ENCODE measurements around the gene MED12. TPM values are rescaled to one million over a fixed set of nuclear protein-coding genes. Genes with fewer than 3 reads are reported as not detected.

Gene MED12
- total RNA-seq, result 10 to 100 TPM; 26.4 to 83.0 TPM

DNA sequence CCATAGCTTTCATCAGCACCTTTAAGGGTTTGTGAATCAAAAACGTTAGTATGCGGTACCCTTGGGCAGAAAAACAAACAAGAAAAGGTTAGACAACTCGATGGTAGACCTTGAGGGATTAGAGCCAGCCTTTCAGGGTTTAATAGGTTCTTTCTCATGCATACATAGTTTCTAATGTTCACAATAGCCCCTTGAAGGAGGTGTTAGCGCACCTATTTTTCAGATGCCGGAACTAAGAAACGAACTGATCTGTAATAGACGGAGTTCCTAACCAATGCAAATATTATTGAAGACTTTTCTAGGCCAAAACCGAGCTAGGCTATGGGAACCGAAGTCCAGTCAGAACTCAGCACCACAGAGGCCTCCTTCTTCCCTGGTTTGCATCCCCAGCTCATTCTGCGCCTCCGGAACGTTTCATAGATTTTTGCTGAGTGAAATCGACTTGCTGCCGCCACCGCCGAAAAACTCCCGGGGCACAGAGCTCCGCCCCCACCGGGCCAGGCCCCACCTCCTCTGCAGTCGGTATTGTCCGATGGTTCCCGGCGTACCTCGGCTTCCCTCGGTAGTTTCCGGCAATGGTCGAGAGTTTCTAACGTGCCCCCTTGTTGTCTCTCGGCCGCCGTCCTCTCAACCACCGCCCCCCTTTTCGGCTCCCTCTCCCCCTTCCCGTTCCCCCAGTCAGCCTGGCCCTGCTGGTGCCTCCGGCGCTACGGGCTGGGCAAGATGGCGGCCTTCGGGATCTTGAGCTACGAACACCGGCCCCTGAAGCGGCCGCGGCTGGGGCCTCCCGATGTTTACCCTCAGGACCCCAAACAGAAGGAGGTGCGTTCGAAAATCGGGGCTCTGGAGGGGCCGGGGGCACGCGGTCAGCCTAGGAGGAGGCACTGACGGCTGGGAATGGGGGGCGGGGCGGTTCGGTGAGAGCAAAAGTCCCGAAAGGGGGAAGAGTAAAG is at the start of gene MED12:
Gene MED12 (plus strand): TSS at position 565 of the 953 bp plus-strand sequence. CDS start 159 bp downstream, at position 724.
- WGBS, 2 donors, result 1% methylated on average over 26 to 28 of the region's 56 CpGs
- peaks cover 14% of the 10 kb centered on the region for H3K4me1 ChIP-seq
- intact Hi-C loops (cut with DNase I), result no loop called here
- ATAC-seq (peak; percentile 97), DNase-seq (peak; percentile 77 to 84 (median 80))
- peaks cover 0 to 5% of the 10 kb centered on the region in 2 donors for H3K36me3 ChIP-seq (replicated peaks in 1 of 2; ENCODE audit: insufficient read depth in 1 of 2, low read depth in 2 of 2)
- H3K4me3 ChIP-seq, result peak within 1 kb of the TSS; percentile 27 to 50
- no peaks in the 10 kb centered on the region for H3K27me3 ChIP-seq
- no peaks in the 10 kb centered on the region for H3K9me3 ChIP-seq
- peak within 1 kb of the TSS; percentile 4 to 83 (median 75) for H3K27ac ChIP-seq
- TF ChIP-seq, protein P1, sequence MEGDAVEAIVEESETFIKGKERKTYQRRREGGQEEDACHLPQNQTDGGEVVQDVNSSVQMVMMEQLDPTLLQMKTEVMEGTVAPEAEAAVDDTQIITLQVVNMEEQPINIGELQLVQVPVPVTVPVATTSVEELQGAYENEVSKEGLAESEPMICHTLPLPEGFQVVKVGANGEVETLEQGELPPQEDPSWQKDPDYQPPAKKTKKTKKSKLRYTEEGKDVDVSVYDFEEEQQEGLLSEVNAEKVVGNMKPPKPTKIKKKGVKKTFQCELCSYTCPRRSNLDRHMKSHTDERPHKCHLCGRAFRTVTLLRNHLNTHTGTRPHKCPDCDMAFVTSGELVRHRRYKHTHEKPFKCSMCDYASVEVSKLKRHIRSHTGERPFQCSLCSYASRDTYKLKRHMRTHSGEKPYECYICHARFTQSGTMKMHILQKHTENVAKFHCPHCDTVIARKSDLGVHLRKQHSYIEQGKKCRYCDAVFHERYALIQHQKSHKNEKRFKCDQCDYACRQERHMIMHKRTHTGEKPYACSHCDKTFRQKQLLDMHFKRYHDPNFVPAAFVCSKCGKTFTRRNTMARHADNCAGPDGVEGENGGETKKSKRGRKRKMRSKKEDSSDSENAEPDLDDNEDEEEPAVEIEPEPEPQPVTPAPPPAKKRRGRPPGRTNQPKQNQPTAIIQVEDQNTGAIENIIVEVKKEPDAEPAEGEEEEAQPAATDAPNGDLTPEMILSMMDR (IDR thresholded peaks at IDR 0.05), result no peak
- TF ChIP-seq POLR2A (IDR thresholded peaks at IDR 0.05), result peak in 2 of 3 donors; percentile 47 to 56

- ATAC-seq (no peak), DNase-seq (no peak)
- Histone ChIP-seq H3K27me3 (no peaks in the 10 kb centered on the region), H3K4me1 (peaks cover 8% of the 10 kb centered on the region), H3K9me3 (no peaks in the 10 kb centered on the region), H3K36me3 (replicated peaks in 1 of 2; ENCODE audit: insufficient read depth in 1 of 2, low read depth in 2 of 2) (no peaks in the 10 kb centered on the region), H3K4me3 (no peak overlapping the region), H3K27ac (no peak overlapping the region)
- WGBS, 2 donors, result 44 to 60% methylated on average over 5 of the region's 5 CpGs
- intact Hi-C loops (cut with DNase I), result no loop called here
- TF ChIP-seq, protein P1 (IDR thresholded peaks at IDR 0.05), result no peak
- TF ChIP-seq POLR2A (IDR thresholded peaks at IDR 0.05), result no peak
These were observed 47.9 kb upstream of the MED12 start for GRCh38 chrX:71070531-71070930.

DNA sequence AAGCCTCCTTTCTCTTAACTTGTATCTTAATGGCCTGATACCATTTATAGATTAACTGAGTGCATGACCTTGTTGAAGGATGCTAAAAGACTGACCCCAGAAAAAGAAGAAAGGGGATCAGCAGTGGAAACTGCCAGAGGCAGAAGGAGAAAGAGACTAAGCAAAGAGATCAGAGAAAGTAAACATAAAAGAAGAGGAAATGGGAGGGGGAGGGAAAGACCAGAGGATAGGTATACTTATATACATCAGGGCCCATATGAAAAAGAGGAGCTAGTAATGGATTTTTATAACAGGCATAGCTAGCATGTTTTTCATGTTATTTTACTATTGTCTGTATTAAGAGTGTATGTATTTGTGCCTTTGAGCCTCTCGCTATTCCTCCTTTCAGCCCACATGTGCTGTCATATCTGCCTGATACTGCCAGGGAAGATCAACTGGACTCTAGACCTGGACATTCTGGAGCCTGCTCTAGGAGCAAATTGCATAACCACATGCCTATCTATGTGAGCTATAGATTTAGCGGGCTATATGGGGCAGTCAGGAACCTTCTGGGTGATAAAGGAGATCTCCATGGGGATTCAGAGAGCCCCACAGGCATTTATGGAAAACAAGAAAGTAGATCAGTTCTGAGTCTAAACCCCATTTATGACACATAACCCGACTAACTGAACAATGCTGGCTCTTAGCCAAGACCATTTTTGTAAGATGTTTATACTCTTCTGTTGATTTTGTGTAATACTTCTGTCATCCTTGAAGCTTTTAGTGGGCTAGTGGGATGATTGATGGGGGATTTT is 36.9 kb upstream of the MED12 start:
- no peaks in the 10 kb centered on the region for H3K4me1 ChIP-seq
- no peak overlapping the region for H3K27ac ChIP-seq
- 36 to 38% methylated on average over 3 of the region's 3 CpGs for WGBS, 2 donors
- H3K27me3 ChIP-seq, result no peaks in the 10 kb centered on the region
- H3K4me3 ChIP-seq, result no peak overlapping the region
- TF ChIP-seq, protein P1 (IDR thresholded peaks at IDR 0.05), result no peak
- TF ChIP-seq POLR2A (IDR thresholded peaks at IDR 0.05), result no peak
- no peaks in the 10 kb centered on the region for H3K9me3 ChIP-seq
- DNase-seq (no peak), ATAC-seq (no peak)
- intact Hi-C loops (cut with DNase I), result no loop called here
- H3K36me3 ChIP-seq (replicated peaks in 1 of 2; ENCODE audit: insufficient read depth in 1 of 2, low read depth in 2 of 2), result no peaks in the 10 kb centered on the region

DNA sequence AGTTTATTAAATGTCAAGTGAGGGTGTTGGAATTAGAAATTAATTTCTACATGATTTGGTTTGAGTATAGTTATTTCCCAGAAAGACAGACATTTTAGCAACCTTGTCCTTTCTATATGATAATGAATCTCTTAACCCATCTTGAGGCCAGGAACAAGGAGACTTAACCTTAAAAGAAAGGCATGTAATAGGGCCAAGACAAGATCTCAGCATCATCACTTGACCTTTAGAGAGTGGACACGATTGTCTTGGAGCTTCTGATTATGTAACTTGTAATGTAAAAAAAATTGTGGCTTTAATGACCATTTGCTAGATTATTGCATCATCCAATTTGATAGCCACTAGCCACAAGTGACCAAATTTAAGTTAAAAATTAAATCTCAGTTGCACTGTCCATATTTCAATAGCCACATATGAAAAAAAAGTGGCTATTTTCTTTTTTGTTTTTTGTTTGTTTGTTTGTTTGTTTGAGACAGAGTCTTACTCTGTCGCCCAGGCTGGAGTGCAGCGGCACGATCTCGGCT is 36.2 kb upstream of the MED12 start:
- ATAC-seq (no peak), DNase-seq (no peak)
- WGBS, 2 donors, result 76 to 77% methylated on average over 4 to 5 of the region's 5 CpGs
- H3K9me3 ChIP-seq, result no peaks in the 10 kb centered on the region
- no peaks in the 10 kb centered on the region for H3K36me3 ChIP-seq (replicated peaks in 1 of 2; ENCODE audit: insufficient read depth in 1 of 2, low read depth in 2 of 2)
- intact Hi-C loops (cut with DNase I), result no loop called here
- no peaks in the 10 kb centered on the region for H3K4me1 ChIP-seq
- TF ChIP-seq, protein P1 (IDR thresholded peaks at IDR 0.05), result no peak
- TF ChIP-seq POLR2A (IDR thresholded peaks at IDR 0.05), result no peak
- H3K4me3 ChIP-seq, result no peak overlapping the region
- H3K27ac ChIP-seq, result no peak overlapping the region
- no peaks in the 10 kb centered on the region for H3K27me3 ChIP-seq
